HCT116 (cell line): ENCODE results near the gene GGT6. TPM values are rescaled to one million over a fixed set of nuclear protein-coding genes. Genes with fewer than 3 reads are reported as not detected.

Source experiments
- ATAC-seq: fragments of 200-7000 bp; cut with Tn5 transposase; 2 replicates; pipeline ENCODE4 v1.9.1; 2020; ENCODE audit warnings: mild to moderate bottlenecking, moderate library complexity
- BruUV-seq: library from RNA; stranded (reverse); fragments of 400-500 nt; replicated peaks from 2 replicates; lab custom pipeline; 2021; lab: Mats Ljungman, UMichigan
- CTCF ChIA-PET: fragments of 300-600 bp; sonication (Branson Sonifier 250); formaldehyde crosslinking; loops from one replicate; lab custom pipeline; 2021; ENCODE audit warnings: antibody characterized with exemption; lab: Charles Lee
- POLR2A ChIA-PET: fragments of 300-600, 350-600 bp; sonication (Branson Sonifier 250); formaldehyde crosslinking; loops from one replicate; lab custom pipeline; 2021; ENCODE audit warnings: antibody characterized with exemption; lab: Charles Lee
- RAD21 ChIA-PET, 2 experiments: fragments of 300-600 bp; sonication (Branson Sonifier 250); formaldehyde crosslinking; loops; one replicate each; lab custom pipeline; 2023; ENCODE audit warnings: low total read pairs in 2 of 2; ENCODE audit not compliant: uncharacterized antibody in 2 of 2, unreplicated experiment in 2 of 2, low non-redundant PET in 1 of 2; lab: Charles Lee
- DNase-seq: peaks from one replicate; pipeline ENCODE4 v3.0.0-alpha.2; 2010; ENCODE audit warnings: low read depth, low spot score
- H2AFZ ChIP-seq: fragments of 200-600 bp; shearing (Covaris generic), sonication (generic); 2 replicates; pipeline ENCODE4 v1.6.1; 2017; ENCODE audit warnings: low read depth, mixed run types, mixed read lengths, antibody characterized with exemption, low read length; ENCODE audit not compliant: poor library complexity, severe bottlenecking
- H3K27ac ChIP-seq: 2 replicates; pipeline ENCODE4 v1.5.1; 2012; ENCODE audit warnings: low read depth, low read length
- H3K27me3 ChIP-seq: fragments of 200-600 bp; sonication (generic); 2 replicates; pipeline ENCODE4 v1.6.1; 2016; ENCODE audit warnings: mixed run types, low read length, mixed read lengths; ENCODE audit not compliant: insufficient read depth
- H3K36me3 ChIP-seq, 2 experiments: fragments of 200-500 bp in 1 of 2; fragments of 200-600 bp in 1 of 2; sonication (Bioruptor generic) in 1 of 2; sonication (generic) in 1 of 2; 2 replicates each; pipeline versions ENCODE4 v1.5.1 to v1.6.1; 2014 to 2016; ENCODE audit warnings: low read length in 2 of 2, inconsistent platforms in 1 of 2, mixed read lengths in 1 of 2, mixed run types in 1 of 2; ENCODE audit not compliant: insufficient read depth in 2 of 2, control insufficient read depth in 1 of 2
- H3K4me1 ChIP-seq, 2 experiments: fragments of 200-600 bp in 1 of 2; sonication (generic) in 1 of 2; 2 replicates each; pipeline versions ENCODE4 v1.5.1 to v1.6.1; 2012 to 2017; ENCODE audit warnings: low read length in 2 of 2, inconsistent platforms in 1 of 2, mild to moderate bottlenecking in 1 of 2, mixed read lengths in 1 of 2, mixed run types in 1 of 2, moderate library complexity in 1 of 2; ENCODE audit not compliant: insufficient read depth in 2 of 2, control insufficient read depth in 1 of 2
- H3K4me2 ChIP-seq: fragments of 200-600 bp; sonication (generic); 2 replicates; pipeline ENCODE4 v1.6.1; 2017; ENCODE audit warnings: mixed run types, low read length, mixed read lengths
- H3K4me3 ChIP-seq, 2 experiments: fragments of 200-600 bp in 1 of 2; sonication (generic) in 1 of 2; replicated peaks in 1 of 2; 2 replicates each; pipeline ENCODE4 v1.5.1; 2011 to 2016; ENCODE audit warnings: low read length in 2 of 2, control low read depth in 1 of 2, low read depth in 1 of 2, mild to moderate bottlenecking in 1 of 2, mixed read lengths in 1 of 2, mixed run types in 1 of 2
- H3K79me2 ChIP-seq: fragments of 200-600 bp; sonication (generic); 2 replicates; pipeline ENCODE4 v1.6.1; 2017; ENCODE audit warnings: mild to moderate bottlenecking, mixed run types, low read length, moderate library complexity, mixed read lengths; ENCODE audit not compliant: insufficient read depth
- H3K9ac ChIP-seq: fragments of 200-600 bp; sonication (generic); 2 replicates; pipeline ENCODE4 v1.6.1; 2016; ENCODE audit warnings: low read length, mixed read lengths
- H3K9me2 ChIP-seq: fragments of 200-600 bp; sonication (generic), shearing (Covaris generic); 2 replicates; pipeline ENCODE4 v1.6.1; 2017; ENCODE audit warnings: mixed run types, mild to moderate bottlenecking, moderate library complexity; ENCODE audit not compliant: insufficient read depth
- H3K9me3 ChIP-seq, 2 experiments: fragments of 200-500 bp in 1 of 2; fragments of 200-600 bp in 1 of 2; sonication (Bioruptor generic) in 1 of 2; sonication (generic) in 1 of 2; 2 replicates each; pipeline ENCODE4 v1.6.1; 2014 to 2017; ENCODE audit warnings: low read length in 2 of 2, mixed read lengths in 2 of 2, inconsistent platforms in 1 of 2, low read depth in 1 of 2, mild to moderate bottlenecking in 1 of 2, mixed run types in 1 of 2, moderate library complexity in 1 of 2; ENCODE audit not compliant: control insufficient read depth in 1 of 2, insufficient read depth in 1 of 2
- H4K20me1 ChIP-seq: fragments of 200-600 bp; sonication (generic), shearing (Covaris generic); 2 replicates; pipeline ENCODE4 v1.6.1; 2017; ENCODE audit warnings: mixed run types, mild to moderate bottlenecking, moderate library complexity; ENCODE audit not compliant: insufficient read depth
- ATF3 ChIP-seq: IDR thresholded peaks from 2 replicates; pipeline ENCODE4 v1.6.1; 2012
- CBX3 ChIP-seq: IDR thresholded peaks from 2 replicates; pipeline ENCODE4 v1.6.1; 2012; ENCODE audit warnings: low read depth
- CEBPB ChIP-seq: IDR thresholded peaks from 2 replicates; pipeline ENCODE4 v1.6.1; 2012; ENCODE audit warnings: low read depth
- CTCF ChIP-seq, 3 experiments: fragments of 200-600 bp in 1 of 3; sonication (generic) in 1 of 3; IDR thresholded peaks in 2 of 3; conservative IDR thresholded peaks in 1 of 3; 2 replicates each; pipeline ENCODE4 v1.5.1; 2012 to 2017; ENCODE audit warnings: low read depth in 2 of 3, low read length in 2 of 3, antibody characterized with exemption in 1 of 3, borderline replicate concordance in 1 of 3, control low read depth in 1 of 3, mild to moderate bottlenecking in 1 of 3, mixed read lengths in 1 of 3, mixed run types in 1 of 3, moderate library complexity in 1 of 3; ENCODE audit not compliant: insufficient read depth in 1 of 3
- EGR1 ChIP-seq: IDR thresholded peaks from 2 replicates; pipeline ENCODE4 v1.6.1; 2012; ENCODE audit warnings: low read depth
- ELF1 ChIP-seq: IDR thresholded peaks from 2 replicates; pipeline ENCODE4 v1.6.1; 2012; ENCODE audit warnings: low read depth, borderline replicate concordance
- EZH2 ChIP-seq: fragments of 200-600 bp; sonication (generic); IDR thresholded peaks from 2 replicates; pipeline ENCODE4 v1.6.1; 2017; ENCODE audit warnings: antibody characterized with exemption, mixed run types
- EZH2phosphoT487 ChIP-seq: fragments of 200-600 bp; IDR thresholded peaks from 2 replicates; pipeline ENCODE4 v1.6.1; 2018; ENCODE audit warnings: antibody characterized with exemption, borderline replicate concordance
- FOSL1 ChIP-seq: IDR thresholded peaks from 2 replicates; pipeline ENCODE4 v1.6.1; 2012; ENCODE audit warnings: low read depth
- JUND ChIP-seq: IDR thresholded peaks from 2 replicates; pipeline ENCODE4 v1.6.1; 2012
- POLR2A ChIP-seq: IDR thresholded peaks from 2 replicates; pipeline ENCODE4 v1.7.0; 2011; ENCODE audit warnings: borderline replicate concordance; ENCODE audit not compliant: insufficient read depth, insufficient read length; ENCODE audit errors: extremely low read depth
- POLR2AphosphoS5 ChIP-seq: IDR thresholded peaks from 2 replicates; pipeline ENCODE4 v1.6.1; 2011; ENCODE audit warnings: mild to moderate bottlenecking, low read depth, low read length, moderate library complexity
- RAD21 ChIP-seq: IDR thresholded peaks from 2 replicates; pipeline ENCODE4 v1.6.1; 2012; ENCODE audit warnings: low read depth, mild to moderate bottlenecking
- SIN3A ChIP-seq: IDR thresholded peaks from 2 replicates; pipeline ENCODE4 v1.6.1; 2012; ENCODE audit warnings: low read depth
- SP1 ChIP-seq: IDR thresholded peaks from 2 replicates; pipeline ENCODE4 v1.6.1; 2012; ENCODE audit warnings: low read depth
- TCF7L2 ChIP-seq: IDR thresholded peaks from 2 replicates; pipeline ENCODE4 v1.7.0; 2011; ENCODE audit warnings: borderline replicate concordance, inconsistent platforms; ENCODE audit not compliant: insufficient read depth, insufficient read length; ENCODE audit errors: extremely low read depth
- YY1 ChIP-seq: IDR thresholded peaks from 2 replicates; pipeline ENCODE4 v1.6.1; 2011; ENCODE audit warnings: low read length, low read depth, moderate library complexity, mild to moderate bottlenecking; ENCODE audit not compliant: insufficient replicate concordance; ENCODE audit errors: extremely low read depth
- ZBTB33 ChIP-seq: IDR thresholded peaks from 2 replicates; pipeline ENCODE4 v1.6.1; 2011; ENCODE audit warnings: mild to moderate bottlenecking, low read length, moderate library complexity; ENCODE audit not compliant: insufficient replicate concordance; ENCODE audit errors: extremely low read depth
- intact Hi-C: fragments of 100-400 bp; cut with micrococcal nuclease; formaldehyde crosslinking; loops from 2 replicates; pipeline ENCODE4 v1.10.0; 2022
- total RNA-seq: library from RNA; stranded (reverse); gene quantifications from one replicate; pipeline ENCODE4 v1.2.1, GENCODE V29; 2021; ENCODE audit not compliant: unreplicated experiment

Gene GGT6
- total RNA-seq, 1 experiment from 2014 or later: 0.10 TPM

GRCh38 chr17:4576161-4576558 is 15.8 kb upstream of the GGT6 start:
- Histone ChIP-seq H3K79me2 (no peaks in the 10 kb centered on the region), H4K20me1 (no peaks in the 10 kb centered on the region), H3K27ac (no peak overlapping the region), H3K4me1 (no peaks in the 10 kb centered on the region), H3K4me3 (no peak overlapping the region), H3K9ac (no peak overlapping the region), H2AFZ (no peak overlapping the region), H3K9me3 (no peaks in the 10 kb centered on the region), H3K9me2 (no peaks in the 10 kb centered on the region), H3K4me2 (no peak overlapping the region), H3K36me3 (no peaks in the 10 kb centered on the region), H3K27me3 (no peaks in the 10 kb centered on the region)
- TF ChIP-seq POLR2AphosphoS5 (no peak), ATF3 (no peak), CEBPB (no peak), RAD21 (no peak), EGR1 (no peak), CTCF (IDR thresholded peaks at IDR 0.05 in 2 of 3, conservative IDR thresholded peaks at IDR 0.05 in 1 of 3; ENCODE audit: borderline replicate concordance in 1 of 3, insufficient read depth in 1 of 3, low read depth in 2 of 3, low read length in 2 of 3) (no peak), ELF1 (no peak), YY1 (no peak), POLR2A (no peak), EZH2phosphoT487 (no peak), JUND (no peak), CBX3 (no peak), SP1 (no peak), TCF7L2 (no peak), SIN3A (no peak), ZBTB33 (no peak), FOSL1 (no peak), EZH2 (no peak)
- ChIA-PET CTCF (interaction anchor here (1.5 kb wide), 1 partner anchor 9 kb away, joined by 7 read pairs; no protein-coding TSS in a partner anchor), POLR2A (interaction anchor here (1.2 kb wide), 1 partner anchor 8 kb away, joined by 3 read pairs; the partner anchor contains the start of gene SMTNL2), RAD21 (no interaction called here)
- no peak for ATAC-seq
- no TSS peak for BruUV-seq
- no peak for DNase-seq
- intact Hi-C loops: no loop called here
